Esophagus (tissue), 2 donors: ENCODE data around the gene GRIN1. TPM values are rescaled to one million over a fixed set of nuclear protein-coding genes. Genes with fewer than 3 reads are reported as not detected.

Source experiments
- H3K27ac ChIP-seq, 2 donors: one replicate each; pipeline ENCODE4 v1.5.1; 2013; ENCODE audit warnings: low read depth in 2 of 2, mild to moderate bottlenecking in 2 of 2, inconsistent platforms in 1 of 2, low read length in 1 of 2, moderate library complexity in 1 of 2
- H3K27me3 ChIP-seq, 2 donors: one replicate each; pipeline ENCODE4 v1.6.1; 2013; ENCODE audit warnings: low read length in 2 of 2, control low read depth in 1 of 2, mild to moderate bottlenecking in 1 of 2; ENCODE audit not compliant: insufficient read depth in 2 of 2, control insufficient read depth in 1 of 2
- H3K36me3 ChIP-seq, 2 donors: one replicate each; pipeline ENCODE4 v1.6.1; 2013; ENCODE audit warnings: low read length in 1 of 2; ENCODE audit not compliant: control insufficient read depth in 2 of 2, insufficient read depth in 2 of 2
- H3K4me1 ChIP-seq, 2 donors: one replicate each; pipeline ENCODE4 v1.6.1; 2013; ENCODE audit warnings: low read length in 1 of 2; ENCODE audit not compliant: control insufficient read depth in 2 of 2, insufficient read depth in 2 of 2
- H3K4me3 ChIP-seq, 2 donors: one replicate each; pipeline ENCODE4 v1.5.1; 2013; ENCODE audit warnings: low read length in 2 of 2, mild to moderate bottlenecking in 2 of 2, low read depth in 1 of 2, moderate library complexity in 1 of 2
- H3K9me3 ChIP-seq, 2 donors: one replicate each; pipeline ENCODE4 v1.6.1; 2013; ENCODE audit warnings: mild to moderate bottlenecking in 2 of 2, low read depth in 1 of 2, low read length in 1 of 2, moderate library complexity in 1 of 2; ENCODE audit not compliant: control insufficient read depth in 2 of 2, insufficient read depth in 1 of 2
- WGBS, 2 donors: extraction: QIAGEN DNeasy Blood & Tissue Kit; methylation state at CpG; one replicate each; pipeline ENCODE4 v1.1.7; 2013; 5-methylcytosine and 5-hydroxymethylcytosine counted together
- polyA plus RNA-seq, 2 donors: library from polyadenylated mRNA; stranded (reverse); fragments of 200-250 nt; gene quantifications; one replicate each; pipeline ENCODE4 v1.2.3, GENCODE V29; 2013
- donor health status: healthy with polysubstance abuse.
- donor health status: Bipolar disorder and iron deficiency.

The GRIN1 gene
- polyA plus RNA-seq, 2 donors, result 0.06 to 0.14 TPM

DNA sequence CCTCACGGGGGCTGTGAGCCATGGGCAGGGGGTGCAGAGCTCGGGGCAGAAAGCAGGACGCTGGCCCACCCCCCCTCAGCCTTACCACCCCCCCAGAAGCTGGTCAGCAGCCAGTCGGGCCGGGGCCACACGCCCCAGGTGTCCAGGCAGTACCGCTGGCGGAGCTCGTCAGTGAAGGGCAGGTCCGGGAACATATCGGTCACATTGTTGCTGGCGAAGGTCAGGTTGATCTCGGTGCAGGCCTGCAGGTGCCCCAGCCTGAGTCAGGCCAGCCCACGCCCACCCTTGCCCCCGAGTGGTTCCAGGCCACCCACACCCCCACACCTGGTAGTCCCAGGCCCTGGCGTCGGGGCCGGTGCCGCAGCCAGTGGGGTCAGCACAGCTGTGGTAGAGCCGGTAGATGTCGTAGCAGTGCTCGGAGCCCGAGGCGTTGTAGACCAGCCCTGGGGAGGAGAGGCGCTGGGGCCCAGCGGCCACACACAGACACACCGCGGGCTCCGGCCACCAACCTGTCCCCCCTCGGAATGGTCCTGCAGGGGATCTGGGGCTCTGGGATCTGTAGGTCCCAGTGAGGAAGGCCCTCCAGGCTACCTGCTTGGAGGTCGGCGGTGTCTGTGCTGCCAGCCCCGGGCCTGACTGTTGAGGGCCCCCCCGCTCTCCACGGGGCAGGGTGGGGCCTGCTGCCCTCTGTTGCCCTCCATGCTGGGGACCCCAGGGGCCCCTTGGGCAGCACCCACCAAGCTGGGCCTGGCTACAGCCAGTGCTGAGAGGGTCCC is 27.0 kb upstream of the GRIN1 start:
- Histone ChIP-seq H3K4me1 (peaks cover 10% of the 10 kb centered on the region in 2 donors), H3K4me3 (no peak overlapping the region), H3K9me3 (no peaks in the 10 kb centered on the region), H3K27ac (no peak overlapping the region), H3K27me3 (no peaks in the 10 kb centered on the region), H3K36me3 (peaks cover 15 to 56% of the 10 kb centered on the region in 2 donors)
- WGBS, 2 donors, result 86 to 87% methylated on average over 32 to 35 of the region's 35 CpGs

DNA sequence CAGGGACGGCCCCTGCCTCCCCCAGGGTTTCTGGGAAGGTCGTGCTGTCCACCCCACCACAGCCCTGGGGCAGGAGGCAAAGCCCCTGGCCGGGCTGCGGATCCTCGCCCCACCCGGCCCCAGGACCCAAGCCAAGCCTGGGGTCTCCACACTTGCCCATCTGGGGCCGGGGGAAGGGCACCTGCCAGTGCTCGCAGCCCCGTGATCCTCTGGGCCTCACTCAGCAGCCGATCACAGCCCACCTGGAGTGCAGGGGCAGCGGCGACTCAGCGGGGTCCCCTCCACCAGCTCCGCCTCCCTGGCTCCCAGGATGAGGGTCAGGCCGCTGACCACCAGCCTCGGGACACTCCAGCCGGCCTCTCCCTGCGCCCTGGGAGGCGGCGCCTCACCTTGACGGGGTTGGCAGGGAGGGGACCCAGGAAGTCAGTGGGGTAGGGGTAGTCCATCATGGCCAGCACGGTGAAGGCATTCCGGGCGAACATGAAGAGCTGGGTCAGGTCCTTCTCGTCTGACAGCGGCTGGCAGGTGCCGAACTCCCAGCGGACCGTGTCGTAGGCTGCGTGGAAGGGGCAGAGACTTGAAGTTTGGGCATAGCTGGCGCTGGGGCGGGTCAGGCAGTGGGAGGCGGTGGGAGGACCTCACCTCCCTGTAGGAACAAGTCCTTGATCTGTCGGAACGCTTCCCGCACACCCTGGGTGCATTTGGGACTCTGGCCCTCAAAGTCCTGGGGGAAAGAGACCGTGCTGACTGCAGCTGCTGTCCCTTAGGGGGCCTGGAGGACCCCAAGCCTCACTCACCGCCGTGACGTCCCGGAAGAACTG is 26.2 kb upstream of the GRIN1 start:
- no peaks in the 10 kb centered on the region for H3K9me3 ChIP-seq
- H3K36me3 ChIP-seq, result peaks cover 8 to 48% of the 10 kb centered on the region in 2 donors
- H3K4me1 ChIP-seq, result peaks cover 7 to 10% of the 10 kb centered on the region in 2 donors
- no peak overlapping the region for H3K4me3 ChIP-seq
- WGBS, 2 donors, result 90 to 91% methylated on average over 39 to 42 of the region's 42 CpGs
- H3K27me3 ChIP-seq, result no peaks in the 10 kb centered on the region
- no peak overlapping the region for H3K27ac ChIP-seq

GRCh38 chr9:137113385-137114159 is 25.4 kb upstream of the GRIN1 start:
- H3K27me3 ChIP-seq, result no peaks in the 10 kb centered on the region
- peaks cover 7 to 10% of the 10 kb centered on the region in 2 donors for H3K4me1 ChIP-seq
- H3K4me3 ChIP-seq, result peak overlapping the region in 1 of 2 donors; percentile 73
- H3K36me3 ChIP-seq, result peaks cover 8 to 40% of the 10 kb centered on the region in 2 donors
- no peak overlapping the region for H3K27ac ChIP-seq
- WGBS, 2 donors, result 28 to 35% methylated on average over 48 to 66 of the region's 66 CpGs
- H3K9me3 ChIP-seq, result no peaks in the 10 kb centered on the region

- no peak overlapping the region for H3K27ac ChIP-seq
- H3K36me3 ChIP-seq, result peaks cover 8 to 33% of the 10 kb centered on the region in 2 donors
- no peaks in the 10 kb centered on the region for H3K9me3 ChIP-seq
- H3K4me1 ChIP-seq, result peaks cover 7 to 10% of the 10 kb centered on the region in 2 donors
- 0 to 1% methylated on average over 40 to 45 of the region's 45 CpGs for WGBS, 2 donors
- no peaks in the 10 kb centered on the region for H3K27me3 ChIP-seq
- H3K4me3 ChIP-seq, result peak overlapping the region; percentile 39 to 73
Measured at GRCh38 chr9:137114220-137114612, 24.7 kb upstream of the GRIN1 start.

DNA sequence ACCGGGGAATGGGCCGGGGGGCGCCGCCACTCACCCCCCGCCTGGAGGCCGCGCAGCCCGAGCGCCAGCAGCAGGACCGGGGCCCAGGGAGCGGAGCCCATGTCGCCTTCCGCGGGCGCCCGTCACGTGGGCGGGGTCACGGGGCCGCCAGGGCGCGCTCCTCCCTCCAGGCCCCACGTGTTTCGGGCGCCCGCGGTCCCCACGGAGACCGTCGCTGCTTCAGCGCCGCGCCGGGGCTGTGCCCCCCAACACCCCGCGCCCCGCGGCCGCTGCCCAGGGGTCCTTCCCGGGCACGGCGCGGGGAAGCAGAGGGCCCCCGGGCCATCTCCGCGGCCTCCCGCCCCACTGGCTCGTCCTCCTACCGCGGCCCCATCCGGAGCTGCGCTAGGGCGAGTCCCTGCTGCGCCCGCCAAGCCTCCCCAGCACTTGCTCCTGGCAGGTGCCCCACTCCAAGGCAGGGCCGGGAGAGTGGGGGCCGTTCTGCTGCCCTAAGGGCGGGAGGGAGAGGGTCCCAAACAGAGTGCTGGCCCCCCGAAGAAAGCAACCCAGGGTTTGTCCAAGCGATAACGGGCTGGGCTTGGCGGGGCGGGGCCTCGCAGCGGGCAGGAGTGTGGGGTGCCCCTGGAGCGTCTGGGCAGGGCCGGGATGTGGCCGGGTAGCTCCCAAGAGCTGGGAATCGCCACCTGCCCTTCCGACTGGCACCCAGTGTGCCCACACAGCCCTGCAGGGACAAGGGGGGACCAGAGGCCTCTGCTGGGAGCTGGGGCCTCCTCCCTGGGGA is 24.2 kb upstream of the GRIN1 start, which contains the start of gene DPP7:
TSS of gene DPP7 (minus strand) at position 121 of the 781 bp plus-strand sequence. CDS start at position 101, 20 bp downstream.
- Histone ChIP-seq H3K27me3 (no peaks in the 10 kb centered on the region), H3K27ac (no peak within 1 kb of the TSS), H3K4me1 (peaks cover 7 to 10% of the 10 kb centered on the region in 2 donors), H3K36me3 (peaks cover 8 to 28% of the 10 kb centered on the region in 2 donors), H3K4me3 (peak within 1 kb of the TSS; percentile 39 to 73), H3K9me3 (no peaks in the 10 kb centered on the region)
- WGBS, 2 donors, result 2 to 3% methylated on average over 42 to 70 of the region's 70 CpGs

- H3K27me3 ChIP-seq, result no peaks in the 10 kb centered on the region
- no peaks in the 10 kb centered on the region for H3K9me3 ChIP-seq
- peaks cover 7 to 10% of the 10 kb centered on the region in 2 donors for H3K4me1 ChIP-seq
- peaks cover 3 to 20% of the 10 kb centered on the region in 2 donors for H3K36me3 ChIP-seq
- H3K4me3 ChIP-seq, result no peak overlapping the region
- WGBS, 2 donors, result 75 to 79% methylated on average over 19 to 21 of the region's 21 CpGs
- no peak overlapping the region for H3K27ac ChIP-seq
Measured at GRCh38 chr9:137115394-137116026, 23.4 kb upstream of the GRIN1 start.

DNA sequence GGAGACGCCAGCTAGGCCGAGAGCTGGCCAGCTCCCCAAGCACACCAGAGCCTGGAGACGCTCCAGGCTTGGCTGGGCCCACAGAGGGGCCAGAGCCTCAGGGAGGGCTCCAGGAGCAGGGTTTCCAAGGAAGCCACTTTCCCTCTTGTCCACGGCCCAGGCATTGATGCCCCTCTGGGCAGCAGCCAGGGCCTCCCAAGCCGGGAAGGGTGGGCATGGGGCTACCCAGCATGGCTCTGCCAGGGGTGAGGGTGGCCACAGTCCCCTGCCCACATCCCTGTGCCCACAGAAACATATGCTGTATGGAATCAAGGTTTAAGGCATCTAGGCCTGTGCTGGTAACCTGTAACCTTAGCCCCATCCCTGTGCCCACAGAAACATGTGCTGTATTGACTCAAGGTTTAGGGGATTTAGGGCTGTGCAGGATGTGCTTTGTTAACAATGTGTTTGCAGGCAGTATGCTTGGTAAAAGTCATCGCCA is 22.9 kb upstream of the GRIN1 start:
- WGBS, 2 donors, result 49 to 66% methylated on average over 6 of the region's 6 CpGs
- Histone ChIP-seq H3K9me3 (no peaks in the 10 kb centered on the region), H3K27ac (no peak overlapping the region), H3K4me1 (peaks cover 7 to 10% of the 10 kb centered on the region in 2 donors), H3K27me3 (no peaks in the 10 kb centered on the region), H3K4me3 (no peak overlapping the region), H3K36me3 (peaks cover 0 to 15% of the 10 kb centered on the region in 2 donors)

- Histone ChIP-seq H3K27ac (no peak overlapping the region), H3K4me3 (no peak overlapping the region), H3K9me3 (no peaks in the 10 kb centered on the region), H3K27me3 (no peaks in the 10 kb centered on the region), H3K4me1 (peaks cover 7 to 10% of the 10 kb centered on the region in 2 donors), H3K36me3 (peaks cover 0 to 14% of the 10 kb centered on the region in 2 donors)
- 62 to 64% methylated on average over 17 of the region's 17 CpGs for WGBS, 2 donors
Measured at GRCh38 chr9:137116728-137117127, 22.2 kb upstream of the GRIN1 start.
